WTC11 (cell line): Measurements from ENCODE around the gene TLE3.

Experiments used
- CTCF ChIP-seq: fragments of 200-600 bp; IDR thresholded peaks from 2 replicates; pipeline ENCODE4 v1.8.0; 2022; ENCODE audit warnings: antibody characterized with exemption
- FOXP4 ChIP-seq: sonication (generic); formaldehyde crosslinking; IDR thresholded peaks from 2 replicates; pipeline ENCODE4 v1.8.0; 2022; ENCODE audit warnings: mild to moderate bottlenecking, missing genetic modification reagents
- IRF2 ChIP-seq: sonication (generic); formaldehyde crosslinking; IDR thresholded peaks from 2 replicates; pipeline ENCODE4 v1.8.0; 2022; ENCODE audit warnings: low read depth, missing genetic modification reagents, borderline replicate concordance
- SP1 ChIP-seq: sonication (generic); formaldehyde crosslinking; conservative IDR thresholded peaks from 2 replicates; pipeline ENCODE4 v1.8.1; 2022; ENCODE audit warnings: missing genetic modification reagents
- USF2 ChIP-seq: sonication (generic); formaldehyde crosslinking; IDR thresholded peaks from 2 replicates; pipeline ENCODE4 v1.8.1; 2023; ENCODE audit warnings: mild to moderate bottlenecking, missing genetic modification reagents, moderate library complexity
- ZNF138 ChIP-seq: sonication (generic); formaldehyde crosslinking; conservative IDR thresholded peaks from 2 replicates; pipeline ENCODE4 v1.8.1; 2022; ENCODE audit warnings: mild to moderate bottlenecking, moderate library complexity, missing genetic modification reagents
- ZNF416 ChIP-seq: fragments of 250-450 bp; sonication (Bioruptor Pico); IDR thresholded peaks from 2 replicates; pipeline ENCODE4 v1.9.0; 2021; ENCODE audit warnings: mild to moderate bottlenecking, inconsistent platforms

GRCh38 chr15:70039917-70040316, 57.8 kb downstream of the TLE3 start:
- TF ChIP-seq FOXP4 (CRISPR knock-in tag), result no peak
- TF ChIP-seq CTCF, result no peak
- no peak for TF ChIP-seq ZNF138 (CRISPR knock-in tag)
- TF ChIP-seq ZNF416 (CRISPR knock-in tag), result no peak
- TF ChIP-seq IRF2 (CRISPR knock-in tag), result no peak
- no peak for TF ChIP-seq USF2 (CRISPR knock-in tag)
- no peak for TF ChIP-seq SP1 (CRISPR knock-in tag)
